GM23338 (cell line): Measurements from ENCODE around the gene PSMB7. TPM values are rescaled to one million over a fixed set of nuclear protein-coding genes. Genes with fewer than 3 reads are reported as not detected.

Source experiments
- ATAC-seq: fragments of 200-7000 bp; cut with Tn5 transposase; 3 replicates; pipeline ENCODE4 v1.9.1; 2020
- DNase-seq: peaks from one replicate; pipeline ENCODE4 v3.0.0-alpha.2; 2015; ENCODE audit warnings: low spot score
- H2AFZ ChIP-seq: fragments of 200-600 bp; sonication (generic); 2 replicates; pipeline ENCODE4 v1.8.0; 2016; ENCODE audit warnings: antibody characterized with exemption, mild to moderate bottlenecking, moderate library complexity
- H3F3A ChIP-seq: fragments of 200-600 bp; sonication (generic); replicated peaks from 2 replicates; pipeline ENCODE4 v1.8.0; 2017; ENCODE audit warnings: antibody characterized with exemption, mixed run types, low read depth
- H3K27ac ChIP-seq: fragments of 200-600 bp; sonication (generic); 2 replicates; pipeline ENCODE4 v1.6.1; 2016; ENCODE audit warnings: low read depth
- H3K27me3 ChIP-seq: fragments of 200-600 bp; sonication (generic); 2 replicates; pipeline ENCODE4 v1.8.0; 2016; ENCODE audit warnings: mild to moderate bottlenecking, mixed run types, moderate library complexity; ENCODE audit not compliant: insufficient read depth
- H3K36me3 ChIP-seq: fragments of 200-600 bp; sonication (generic); 2 replicates; pipeline ENCODE4 v1.8.0; 2016; ENCODE audit warnings: mild to moderate bottlenecking; ENCODE audit not compliant: insufficient read depth
- H3K4me1 ChIP-seq: fragments of 200-600 bp; sonication (generic); 2 replicates; pipeline ENCODE4 v1.8.0; 2016; ENCODE audit warnings: mild to moderate bottlenecking, moderate library complexity; ENCODE audit not compliant: insufficient read depth
- H3K4me2 ChIP-seq: fragments of 200-600 bp; sonication (generic); 2 replicates; pipeline ENCODE4 v1.7.1; 2017; ENCODE audit warnings: mixed run types
- H3K4me3 ChIP-seq: fragments of 200-600 bp; sonication (generic); 2 replicates; pipeline ENCODE4 v1.6.1; 2016; ENCODE audit warnings: mixed run types
- H3K79me2 ChIP-seq: fragments of 200-600 bp; sonication (generic); replicated peaks from 2 replicates; pipeline ENCODE4 v1.8.0; 2017; ENCODE audit warnings: mild to moderate bottlenecking; ENCODE audit not compliant: insufficient read depth
- H3K9me2 ChIP-seq: fragments of 200-600 bp; sonication (generic); 2 replicates; pipeline ENCODE4 v1.8.0; 2017; ENCODE audit not compliant: insufficient read depth
- H4K20me1 ChIP-seq: fragments of 200-600 bp; sonication (generic); replicated peaks from 2 replicates; pipeline ENCODE4 v1.8.0; 2017; ENCODE audit warnings: mild to moderate bottlenecking; ENCODE audit not compliant: insufficient read depth
- H3K27ac Mint-ChIP-seq: 2 replicates; pipeline ENCODE4 v1.8.0; 2020; ENCODE audit warnings: inconsistent platforms, mild to moderate bottlenecking, moderate library complexity, mixed read lengths
- H3K27me3 Mint-ChIP-seq: 3 replicates; pipeline ENCODE4 v1.8.0; 2022; ENCODE audit warnings: low read depth, mild to moderate bottlenecking, moderate library complexity, mixed read lengths, inconsistent platforms; ENCODE audit not compliant: insufficient read depth, poor library complexity
- H3K36me3 Mint-ChIP-seq: 3 replicates; pipeline ENCODE4 v1.8.0; 2021; ENCODE audit warnings: low read depth, mild to moderate bottlenecking, inconsistent platforms, moderate library complexity, mixed read lengths
- H3K4me1 Mint-ChIP-seq: 3 replicates; pipeline ENCODE4 v1.8.0; 2020; ENCODE audit warnings: mild to moderate bottlenecking, inconsistent platforms, mixed read lengths
- H3K4me3 Mint-ChIP-seq: 3 replicates; pipeline ENCODE4 v1.8.0; 2021; ENCODE audit warnings: moderate library complexity, mild to moderate bottlenecking, inconsistent platforms, mixed read lengths
- H3K9me3 Mint-ChIP-seq: 3 replicates; pipeline ENCODE4 v1.8.0; 2020; ENCODE audit warnings: moderate library complexity, mild to moderate bottlenecking, inconsistent platforms, mixed read lengths
- EZH2phosphoT487 ChIP-seq: fragments of 200-600 bp; sonication (generic); IDR thresholded peaks from one replicate; pipeline ENCODE4 v1.8.1; 2018; ENCODE audit warnings: antibody characterized with exemption; ENCODE audit not compliant: unreplicated experiment
- POLR2AphosphoS5 ChIP-seq: IDR thresholded peaks from 2 replicates; pipeline ENCODE4 v1.6.1; 2016; ENCODE audit warnings: antibody characterized with exemption, low read depth
- ZNF114 ChIP-seq: fragments of 250-450 bp; sonication (Bioruptor Pico); IDR thresholded peaks from 2 replicates; pipeline ENCODE4 v1.5.0; 2020; ENCODE audit warnings: mild to moderate bottlenecking, moderate library complexity
- polyA plus RNA-seq: library from polyadenylated mRNA; unstranded; fragments of >200 nt; fragmentation: Nextera tagmentation; extraction: Ambion mirVana; gene quantifications from 2 replicates; pipeline ENCODE4 v1.2.1, GENCODE V29; 2016
- total RNA-seq: library from RNA; depleted of rRNA; stranded (reverse); fragments of >200 nt; shearing (Covaris generic); gene quantifications from 2 replicates; pipeline ENCODE4 v1.2.3, GENCODE V29; 2014
- TF ChIP-seq, protein P1 (sequence below): IDR thresholded peaks from 2 replicates; pipeline ENCODE4 v1.6.1; 2016; ENCODE audit warnings: antibody characterized with exemption
- TF ChIP-seq, protein P2 (sequence below): fragments of 250-450 bp; sonication (Bioruptor Pico); IDR thresholded peaks from 2 replicates; pipeline ENCODE4 v1.5.0; 2020; ENCODE audit warnings: mild to moderate bottlenecking, moderate library complexity

The PSMB7 gene
- total and polyA plus RNA-seq, 2 experiments from 2014 or later: 255 to 268 TPM

DNA sequence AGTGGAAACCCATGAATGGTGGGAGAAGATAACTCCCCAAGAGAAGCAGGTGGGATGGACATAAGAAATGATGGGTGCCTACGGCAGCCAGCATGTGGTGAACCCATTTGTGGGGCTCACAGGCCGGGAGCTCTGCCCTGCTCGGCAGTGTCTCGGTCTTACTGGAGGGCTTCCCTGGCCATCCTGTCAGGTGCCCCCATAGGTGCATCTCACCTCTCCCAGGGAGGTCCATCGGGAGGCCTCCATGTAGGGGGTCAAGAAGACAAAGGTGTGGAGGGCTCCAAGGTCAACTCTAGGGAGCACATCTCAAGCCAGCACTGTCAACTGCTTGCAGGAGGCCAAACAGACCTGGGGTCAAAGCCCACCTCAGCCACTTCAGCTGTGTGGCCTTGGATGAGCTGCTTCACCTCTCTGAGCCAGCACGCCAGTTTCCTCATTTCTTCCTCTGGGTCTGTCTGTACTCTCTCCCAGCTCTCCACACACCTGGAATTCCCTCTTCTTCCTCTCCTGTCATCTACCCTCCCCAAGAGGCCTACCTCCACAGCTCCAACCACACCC, 24.5 kb upstream of the PSMB7 start:
- H3K4me1 Mint-ChIP-seq: no peaks in the 10 kb centered on the region; the same call in 2 of the 3 replicates
- H3K27me3 Mint-ChIP-seq: peaks cover 3% of the 10 kb centered on the region
- Histone ChIP-seq H3K4me1 (no peaks in the 10 kb centered on the region), H3K27ac (no peak overlapping the region), H3K36me3 (no peaks in the 10 kb centered on the region), H4K20me1 (no peaks in the 10 kb centered on the region), H2AFZ (no peak overlapping the region), H3K9me2 (no peaks in the 10 kb centered on the region), H3K4me3 (no peak overlapping the region), H3K27me3 (no peaks in the 10 kb centered on the region), H3K79me2 (no peaks in the 10 kb centered on the region), H3K4me2 (no peak overlapping the region), H3F3A (no peaks in the 10 kb centered on the region)
- TF ChIP-seq, protein P1, sequence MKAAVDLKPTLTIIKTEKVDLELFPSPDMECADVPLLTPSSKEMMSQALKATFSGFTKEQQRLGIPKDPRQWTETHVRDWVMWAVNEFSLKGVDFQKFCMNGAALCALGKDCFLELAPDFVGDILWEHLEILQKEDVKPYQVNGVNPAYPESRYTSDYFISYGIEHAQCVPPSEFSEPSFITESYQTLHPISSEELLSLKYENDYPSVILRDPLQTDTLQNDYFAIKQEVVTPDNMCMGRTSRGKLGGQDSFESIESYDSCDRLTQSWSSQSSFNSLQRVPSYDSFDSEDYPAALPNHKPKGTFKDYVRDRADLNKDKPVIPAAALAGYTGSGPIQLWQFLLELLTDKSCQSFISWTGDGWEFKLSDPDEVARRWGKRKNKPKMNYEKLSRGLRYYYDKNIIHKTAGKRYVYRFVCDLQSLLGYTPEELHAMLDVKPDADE: no peak
- TF ChIP-seq ZNF114 (no peak), EZH2phosphoT487 (no peak), POLR2AphosphoS5 (no peak)
- TF ChIP-seq, protein P2, sequence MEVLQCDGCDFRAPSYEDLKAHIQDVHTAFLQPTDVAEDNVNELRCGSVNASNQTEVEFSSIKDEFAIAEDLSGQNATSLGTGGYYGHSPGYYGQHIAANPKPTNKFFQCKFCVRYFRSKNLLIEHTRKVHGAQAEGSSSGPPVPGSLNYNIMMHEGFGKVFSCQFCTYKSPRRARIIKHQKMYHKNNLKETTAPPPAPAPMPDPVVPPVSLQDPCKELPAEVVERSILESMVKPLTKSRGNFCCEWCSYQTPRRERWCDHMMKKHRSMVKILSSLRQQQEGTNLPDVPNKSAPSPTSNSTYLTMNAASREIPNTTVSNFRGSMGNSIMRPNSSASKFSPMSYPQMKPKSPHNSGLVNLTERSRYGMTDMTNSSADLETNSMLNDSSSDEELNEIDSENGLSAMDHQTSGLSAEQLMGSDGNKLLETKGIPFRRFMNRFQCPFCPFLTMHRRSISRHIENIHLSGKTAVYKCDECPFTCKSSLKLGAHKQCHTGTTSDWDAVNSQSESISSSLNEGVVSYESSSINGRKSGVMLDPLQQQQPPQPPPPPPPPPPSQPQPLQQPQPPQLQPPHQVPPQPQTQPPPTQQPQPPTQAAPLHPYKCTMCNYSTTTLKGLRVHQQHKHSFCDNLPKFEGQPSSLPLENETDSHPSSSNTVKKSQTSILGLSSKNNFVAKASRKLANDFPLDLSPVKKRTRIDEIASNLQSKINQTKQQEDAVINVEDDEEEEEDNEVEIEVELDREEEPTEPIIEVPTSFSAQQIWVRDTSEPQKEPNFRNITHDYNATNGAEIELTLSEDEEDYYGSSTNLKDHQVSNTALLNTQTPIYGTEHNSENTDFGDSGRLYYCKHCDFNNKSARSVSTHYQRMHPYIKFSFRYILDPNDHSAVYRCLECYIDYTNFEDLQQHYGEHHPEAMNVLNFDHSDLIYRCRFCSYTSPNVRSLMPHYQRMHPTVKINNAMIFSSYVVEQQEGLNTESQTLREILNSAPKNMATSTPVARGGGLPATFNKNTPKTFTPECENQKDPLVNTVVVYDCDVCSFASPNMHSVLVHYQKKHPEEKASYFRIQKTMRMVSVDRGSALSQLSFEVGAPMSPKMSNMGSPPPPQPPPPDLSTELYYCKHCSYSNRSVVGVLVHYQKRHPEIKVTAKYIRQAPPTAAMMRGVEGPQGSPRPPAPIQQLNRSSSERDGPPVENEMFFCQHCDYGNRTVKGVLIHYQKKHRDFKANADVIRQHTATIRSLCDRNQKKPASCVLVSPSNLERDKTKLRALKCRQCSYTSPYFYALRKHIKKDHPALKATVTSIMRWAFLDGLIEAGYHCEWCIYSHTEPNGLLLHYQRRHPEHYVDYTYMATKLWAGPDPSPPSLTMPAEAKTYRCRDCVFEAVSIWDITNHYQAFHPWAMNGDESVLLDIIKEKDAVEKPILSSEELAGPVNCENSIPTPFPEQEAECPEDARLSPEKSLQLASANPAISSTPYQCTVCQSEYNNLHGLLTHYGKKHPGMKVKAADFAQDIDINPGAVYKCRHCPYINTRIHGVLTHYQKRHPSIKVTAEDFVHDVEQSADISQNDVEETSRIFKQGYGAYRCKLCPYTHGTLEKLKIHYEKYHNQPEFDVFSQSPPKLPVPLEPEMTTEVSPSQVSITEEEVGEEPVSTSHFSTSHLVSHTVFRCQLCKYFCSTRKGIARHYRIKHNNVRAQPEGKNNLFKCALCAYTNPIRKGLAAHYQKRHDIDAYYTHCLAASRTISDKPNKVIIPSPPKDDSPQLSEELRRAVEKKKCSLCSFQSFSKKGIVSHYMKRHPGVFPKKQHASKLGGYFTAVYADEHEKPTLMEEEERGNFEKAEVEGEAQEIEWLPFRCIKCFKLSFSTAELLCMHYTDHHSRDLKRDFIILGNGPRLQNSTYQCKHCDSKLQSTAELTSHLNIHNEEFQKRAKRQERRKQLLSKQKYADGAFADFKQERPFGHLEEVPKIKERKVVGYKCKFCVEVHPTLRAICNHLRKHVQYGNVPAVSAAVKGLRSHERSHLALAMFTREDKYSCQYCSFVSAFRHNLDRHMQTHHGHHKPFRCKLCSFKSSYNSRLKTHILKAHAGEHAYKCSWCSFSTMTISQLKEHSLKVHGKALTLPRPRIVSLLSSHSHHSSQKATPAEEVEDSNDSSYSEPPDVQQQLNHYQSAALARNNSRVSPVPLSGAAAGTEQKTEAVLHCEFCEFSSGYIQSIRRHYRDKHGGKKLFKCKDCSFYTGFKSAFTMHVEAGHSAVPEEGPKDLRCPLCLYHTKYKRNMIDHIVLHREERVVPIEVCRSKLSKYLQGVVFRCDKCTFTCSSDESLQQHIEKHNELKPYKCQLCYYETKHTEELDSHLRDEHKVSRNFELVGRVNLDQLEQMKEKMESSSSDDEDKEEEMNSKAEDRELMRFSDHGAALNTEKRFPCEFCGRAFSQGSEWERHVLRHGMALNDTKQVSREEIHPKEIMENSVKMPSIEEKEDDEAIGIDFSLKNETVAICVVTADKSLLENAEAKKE (CRISPR knock-in tag): no peak
- no peaks in the 10 kb centered on the region; the same call in 2 of the 3 replicates for H3K9me3 Mint-ChIP-seq
- DNase-seq (no peak), ATAC-seq (no peak)
- H3K27ac Mint-ChIP-seq: no peak overlapping the region
- no peak overlapping the region for H3K4me3 Mint-ChIP-seq
- no peaks in the 10 kb centered on the region for H3K36me3 Mint-ChIP-seq
